GM23248 (cell line): ENCODE results near the gene ARFGEF2.

Source experiments
- EZH2 ChIP-seq: fragments of 200-600 bp; sonication (generic); IDR thresholded peaks from 2 replicates; pipeline ENCODE4 v1.6.1; 2018; ENCODE audit warnings: antibody characterized with exemption, mild to moderate bottlenecking; ENCODE audit not compliant: insufficient read depth, poor library complexity, severe bottlenecking
- EZH2phosphoT487 ChIP-seq: fragments of 200-600 bp; sonication (generic); IDR thresholded peaks from 2 replicates; pipeline ENCODE4 v1.6.1; 2018; ENCODE audit warnings: antibody characterized with exemption, moderate library complexity, mild to moderate bottlenecking, low read depth; ENCODE audit not compliant: insufficient read depth

- TF ChIP-seq EZH2 (no peak), EZH2phosphoT487 (no peak)
Measured at GRCh38 chr20:48924756-48925109, 3.2 kb downstream of the ARFGEF2 start.
